Neural progenitor cell (in vitro differentiated cells): ENCODE measurements around the gene SPOPL.

ENCODE experiments used
- CTCF ChIP-seq: fragments of 200-600 bp; sonication (generic); IDR thresholded peaks from 2 replicates; pipeline ENCODE4 v1.5.1; 2017; ENCODE audit warnings: antibody characterized with exemption, mild to moderate bottlenecking
- EZH2 ChIP-seq: fragments of 200-600 bp; sonication (generic); IDR thresholded peaks from 2 replicates; pipeline ENCODE4 v1.6.1; 2017; ENCODE audit warnings: antibody characterized with exemption, mild to moderate bottlenecking, moderate library complexity
- EZH2phosphoT487 ChIP-seq: fragments of 200-600 bp; sonication (generic); IDR thresholded peaks from 2 replicates; pipeline ENCODE4 v1.6.1; 2017; ENCODE audit warnings: antibody characterized with exemption

GRCh38 chr2:138490673-138491494 is 10.7 kb upstream of the SPOPL start:
- TF ChIP-seq EZH2 (no peak), CTCF (no peak), EZH2phosphoT487 (no peak)
